ENCODE data around the gene DAPK1. TPM values are rescaled to one million over a fixed set of nuclear protein-coding genes. Genes with fewer than 3 reads are reported as not detected.

Gene DAPK1
- total and polyA plus RNA-seq, 2 donors (not counting 1 experiment from before 2014, with no cell fraction given): 1.7 to 2.8 TPM

GRCh38 chr9:87540444-87541105 is 42.9 kb downstream of the DAPK1 start:
- no CpG with 5 or more reads among the region's 8 CpGs for WGBS (ENCODE audit: insufficient coverage)
- Histone ChIP-seq H3K36me3 (replicated peaks in 1 of 2; ENCODE audit: control extremely low read depth in 1 of 2, control insufficient read depth in 1 of 2, extremely low read depth in 1 of 2, insufficient read depth in 2 of 2, low read length in 1 of 2) (no peaks in the 10 kb centered on the region), H3K4me1 (ENCODE audit: control insufficient read depth in 2 of 2, insufficient read depth in 2 of 2, low read length in 2 of 2) (no peaks in the 10 kb centered on the region), H4K20me1 (ENCODE audit: control insufficient read depth, insufficient read depth, low read length, poor library complexity, severe bottlenecking) (no peaks in the 10 kb centered on the region), H3K27me3 (replicated peaks in 1 of 4; ENCODE audit: control extremely low read depth in 1 of 4, control insufficient read depth in 3 of 4, insufficient read depth in 4 of 4, low read length in 3 of 4) (no peaks in the 10 kb centered on the region), H3K27ac (ENCODE audit: low read length in 2 of 2) (no peak overlapping the region), H3K9ac (ENCODE audit: low read length) (no peak overlapping the region), H2AFZ (ENCODE audit: insufficient read depth, low read depth, low read length, poor library complexity, severe bottlenecking) (no peak overlapping the region), H3K79me2 (ENCODE audit: control insufficient read depth, insufficient read depth, low read length) (no peaks in the 10 kb centered on the region), H3K9me3 (ENCODE audit: control extremely low read depth in 1 of 3, control insufficient read depth in 2 of 3, insufficient read depth in 1 of 3, low read length in 2 of 3) (no peaks in the 10 kb centered on the region), H3K4me2 (replicated peaks; ENCODE audit: low read depth, low read length, poor library complexity, severe bottlenecking) (no peak overlapping the region), H3K4me3 (ENCODE audit: control extremely low read depth in 1 of 5, extremely low read depth in 1 of 5, insufficient read depth in 1 of 5, low read depth in 2 of 5, low read length in 4 of 5) (no peak overlapping the region)
- ATAC-seq (ENCODE audit: low read depth) (no peak), DNase-seq (no peak)
- H3K4me1 Mint-ChIP-seq: no peaks in the 10 kb centered on the region
- H3K9me3 Mint-ChIP-seq (ENCODE audit: insufficient read depth): no peaks in the 10 kb centered on the region
- ChIA-PET POLR2A (no interaction called here), CTCF (no interaction called here)
- TF ChIP-seq CTCF (IDR thresholded peaks at IDR 0.05) (no peak), EZH2 (IDR thresholded peaks at IDR 0.05; ENCODE audit: borderline replicate concordance, insufficient read depth, low read depth, low read length, poor library complexity, severe bottlenecking) (no peak)
- H3K4me3 Mint-ChIP-seq: no peak overlapping the region
- intact Hi-C loops (cut with micrococcal nuclease): no loop called here
- no peak overlapping the region for H3K27ac Mint-ChIP-seq
- H3K27me3 Mint-ChIP-seq: peaks cover 4% of the 10 kb centered on the region

GRCh38 chr9:87541663-87542062 is 44.0 kb downstream of the DAPK1 start:
- ChIA-PET CTCF (no interaction called here), POLR2A (no interaction called here)
- no peak overlapping the region for H2AFZ ChIP-seq (ENCODE audit: insufficient read depth, low read depth, low read length, poor library complexity, severe bottlenecking)
- Mint-ChIP-seq H3K4me1 (no peaks in the 10 kb centered on the region), H3K27me3 (peaks cover 4% of the 10 kb centered on the region), H3K9me3 (ENCODE audit: insufficient read depth) (no peaks in the 10 kb centered on the region), H3K4me3 (no peak overlapping the region), H3K27ac (no peak overlapping the region)
- H3K36me3 ChIP-seq (replicated peaks in 1 of 2; ENCODE audit: control extremely low read depth in 1 of 2, control insufficient read depth in 1 of 2, extremely low read depth in 1 of 2, insufficient read depth in 2 of 2, low read length in 1 of 2): no peaks in the 10 kb centered on the region
- H4K20me1 ChIP-seq (ENCODE audit: control insufficient read depth, insufficient read depth, low read length, poor library complexity, severe bottlenecking): no peaks in the 10 kb centered on the region
- H3K4me1 ChIP-seq (ENCODE audit: control insufficient read depth in 2 of 2, insufficient read depth in 2 of 2, low read length in 2 of 2): no peaks in the 10 kb centered on the region
- no peak overlapping the region for H3K27ac ChIP-seq (ENCODE audit: low read length in 2 of 2)
- ATAC-seq (ENCODE audit: low read depth) (no peak), DNase-seq (no peak)
- intact Hi-C loops (cut with micrococcal nuclease): no loop called here
- no peaks in the 10 kb centered on the region for H3K9me3 ChIP-seq (ENCODE audit: control extremely low read depth in 1 of 3, control insufficient read depth in 2 of 3, insufficient read depth in 1 of 3, low read length in 2 of 3)
- no peak overlapping the region for H3K9ac ChIP-seq (ENCODE audit: low read length)
- TF ChIP-seq CTCF (IDR thresholded peaks at IDR 0.05) (no peak), EZH2 (IDR thresholded peaks at IDR 0.05; ENCODE audit: borderline replicate concordance, insufficient read depth, low read depth, low read length, poor library complexity, severe bottlenecking) (no peak)
- no CpG with 5 or more reads among the region's 2 CpGs for WGBS (ENCODE audit: insufficient coverage)
- no peaks in the 10 kb centered on the region for H3K27me3 ChIP-seq (replicated peaks in 1 of 4; ENCODE audit: control extremely low read depth in 1 of 4, control insufficient read depth in 3 of 4, insufficient read depth in 4 of 4, low read length in 3 of 4)
- H3K4me2 ChIP-seq (replicated peaks; ENCODE audit: low read depth, low read length, poor library complexity, severe bottlenecking): no peak overlapping the region
- H3K79me2 ChIP-seq (ENCODE audit: control insufficient read depth, insufficient read depth, low read length): no peaks in the 10 kb centered on the region
- no peak overlapping the region for H3K4me3 ChIP-seq (ENCODE audit: control extremely low read depth in 1 of 5, extremely low read depth in 1 of 5, insufficient read depth in 1 of 5, low read depth in 2 of 5, low read length in 4 of 5)
